ENCODE results near the gene RUNX1. TPM values are rescaled to one million over a fixed set of nuclear protein-coding genes. Genes with fewer than 3 reads are reported as not detected.

RUNX1 gene
- total and polyA plus RNA-seq, 10 of the 15 experiments (the other 5 are each of a cell fraction or from before 2014, with no cell fraction given): 0.90 to 15.2 (median 4.1) TPM

- TF ChIP-seq HDAC6 (IDR thresholded peaks at IDR 0.05; ENCODE audit: unreplicated experiment) (no peak), SRF (IDR thresholded peaks at IDR 0.05; ENCODE audit: low read depth in 2 of 2, low read length in 2 of 2) (no peak), ZNF592 (IDR thresholded peaks at IDR 0.05) (no peak), BMI1 (IDR thresholded peaks at IDR 0.05; ENCODE audit: borderline replicate concordance) (no peak)
These were observed 158.1 kb downstream of the RUNX1 start (continued) for GRCh38 chr21:34890724-34891612.

DNA sequence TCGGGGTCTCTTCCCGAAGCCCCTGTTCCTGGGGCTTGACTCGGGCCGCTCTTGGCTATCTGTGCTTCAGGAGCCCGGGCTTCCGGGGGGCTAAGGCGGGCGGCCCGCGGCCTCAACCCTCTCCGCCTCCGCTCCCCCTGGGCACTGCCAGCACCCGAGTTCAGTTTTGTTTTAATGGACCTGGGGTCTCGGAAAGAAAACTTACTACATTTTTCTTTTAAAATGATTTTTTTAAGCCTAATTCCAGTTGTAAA is 158.7 kb downstream of the RUNX1 start:
- H3K4me2 ChIP-seq (ENCODE audit: control insufficient read depth, insufficient read depth): peak overlapping the region; percentile 68
- H3K9ac ChIP-seq (ENCODE audit: control insufficient read depth, insufficient read depth, low read length): no peak overlapping the region; the same call in 1 of the 2 replicates
- FAIRE-seq (no peak), ATAC-seq (no peak), DNase-seq (ENCODE audit: low read depth, low spot score) (no peak)
- TF ChIP-seq IRF4 (IDR thresholded peaks at IDR 0.05; ENCODE audit: low read depth, low read length): no peak
- no peak for TF ChIP-seq ZBTB40 (IDR thresholded peaks at IDR 0.05; ENCODE audit: borderline replicate concordance)
- TF ChIP-seq BRCA1 (IDR thresholded peaks at IDR 0.05; ENCODE audit: low read depth, low read length): no peak
- no peak for TF ChIP-seq MXI1 (IDR thresholded peaks at IDR 0.05; ENCODE audit: low read depth, low read length)
- TF ChIP-seq ZNF24 (IDR thresholded peaks at IDR 0.05): no peak
- TF ChIP-seq EED (IDR thresholded peaks at IDR 0.05; ENCODE audit: low read depth): no peak
- 16% methylated on average over 14 of the region's 14 CpGs for WGBS (ENCODE audit: insufficient coverage, insufficient replicate concordance, low lambda C conversion rate, missing lambda C conversion rate)
- H3K9me3 ChIP-seq (replicated peaks; ENCODE audit: control insufficient read depth, insufficient read depth, low read length): no peaks in the 10 kb centered on the region; the same call in 2 of the 3 replicates
- in situ Hi-C loops (cut with MboI) (no loop called here), intact Hi-C loops (cut with micrococcal nuclease; ENCODE audit: unreplicated experiment) (loop anchor here (1.0 to 5.0 kb wide), 2 partner anchors 510 to 952 kb away; no protein-coding TSS in a partner anchor)
- no peaks in the 10 kb centered on the region; the same call in none of the 2 replicates for H3K79me2 ChIP-seq (ENCODE audit: control insufficient read depth, insufficient read depth, low read length)
- H4K20me1 ChIP-seq (ENCODE audit: control insufficient read depth, insufficient read depth): no peaks in the 10 kb centered on the region
- ChIA-PET POLR2A (no interaction called here), SMC1A (ENCODE audit: uncharacterized antibody, unreplicated experiment) (interaction anchor here (1.2 kb wide), 1 partner anchor 306 kb away, joined by 3 read pairs; no protein-coding TSS in a partner anchor), RAD21 (ENCODE audit: unreplicated experiment) (interaction anchor here (1.0 to 4.9 kb wide), 8 partner anchors 82 to 1139 kb away, joined by 3 to 28 read pairs (median 4); no protein-coding TSS in a partner anchor), CTCF (interaction anchor here (0.7 to 1.4 kb wide), 7 partner anchors 11 to 949 kb away, joined by 3 to 11 read pairs (median 3); no protein-coding TSS in a partner anchor)
- no peak overlapping the region for H2AFZ ChIP-seq (ENCODE audit: control insufficient read depth, low read depth, low read length)
- H3K4me3 ChIP-seq: peak overlapping the region; percentile 72; the same call in 1 of the 2 replicates
- no peak overlapping the region for H3K27ac ChIP-seq (ENCODE audit: control insufficient read depth, insufficient read depth)
- peaks cover 5% of the 10 kb centered on the region for H3K4me1 ChIP-seq (ENCODE audit: control insufficient read depth, insufficient read depth, low read length)
- H3K27me3 ChIP-seq (replicated peaks in 1 of 2; ENCODE audit: control insufficient read depth in 2 of 2, insufficient read depth in 2 of 2, low read length in 1 of 2): peaks cover 3 to 9% of the 10 kb centered on the region in 2 experiments
- no TSS peak for BruUV-seq (replicated peaks)
- no peaks in the 10 kb centered on the region for H3K36me3 ChIP-seq (ENCODE audit: control insufficient read depth in 2 of 2, insufficient read depth in 2 of 2, low read length in 1 of 2)

Measured in GM12878 (cell line).